Gastrocnemius medialis (tissue), 4 donors: ENCODE results near the gene BMX. TPM values are rescaled to one million over a fixed set of nuclear protein-coding genes. Genes with fewer than 3 reads are reported as not detected.
A peak's percentile ranks its signal among the peaks of the same experiment; 100 is the strongest.

Experiments used
- ATAC-seq, 2 donors: fragments of 150-250 bp; one replicate each; pipeline ENCODE4 v1.9.1; 2016
- DNase-seq, 2 donors: peaks; one replicate each; pipeline ENCODE4 v3.0.0-alpha.2; 2019
- H3K27ac ChIP-seq, 4 donors: fragments of 200-600 bp; sonication (generic); 1 replicate in 1 of 4; 2 replicates in 3 of 4; pipeline ENCODE4 v1.5.1; 2016 to 2018; ENCODE audit warnings: mild to moderate bottlenecking in 2 of 4, moderate library complexity in 1 of 4
- H3K27me3 ChIP-seq, 3 donors: fragments of 200-600 bp; sonication (generic) in 2 of 3; 1 replicate in 1 of 3; 2 replicates in 2 of 3; pipeline versions ENCODE4 v1.5.1 to v1.6.0; 2016 to 2019; ENCODE audit warnings: mild to moderate bottlenecking in 1 of 3, moderate library complexity in 1 of 3
- H3K36me3 ChIP-seq, 2 donors: fragments of 200-600 bp; sonication (generic) in 1 of 2; one replicate each; pipeline ENCODE4 v1.5.1; 2017 to 2018
- H3K4me1 ChIP-seq, 2 donors: fragments of 200-600 bp; sonication (generic) in 1 of 2; one replicate each; pipeline ENCODE4 v1.5.1; 2016 to 2017; ENCODE audit warnings: mild to moderate bottlenecking in 2 of 2
- H3K4me3 ChIP-seq, 4 donors: fragments of 200-600 bp; sonication (generic) in 3 of 4; 1 replicate in 1 of 4; 2 replicates in 3 of 4; pipeline ENCODE4 v1.5.1; 2016 to 2019; ENCODE audit warnings: mild to moderate bottlenecking in 2 of 4
- H3K9me3 ChIP-seq, 3 donors: fragments of 200-600 bp; sonication (generic) in 2 of 3; 1 replicate in 1 of 3; 2 replicates in 2 of 3; pipeline ENCODE4 v1.5.1; 2016 to 2019
- POLR2A ChIP-seq, 2 donors: fragments of 450-650 bp; IDR thresholded peaks; one replicate each; pipeline ENCODE4 v1.6.1; 2017; ENCODE audit warnings: antibody characterized with exemption in 2 of 2, mild to moderate bottlenecking in 2 of 2, moderate library complexity in 2 of 2
- in situ Hi-C, 4 donors: fragments of 200-750 bp; cut with MboI; loops; one replicate each; pipeline versions ENCODE4 v1.15.0 to v1.8.0; 2017; ENCODE audit warnings: low sequenced_read_pairs in 4 of 4
- intact Hi-C: fragments of 100-400 bp; cut with DNase I; formaldehyde crosslinking; loops from one replicate; pipeline ENCODE4 v1.15.1; 2023; ENCODE audit warnings: low total_unique reads
- total RNA-seq, 4 donors: library from RNA; depleted of rRNA; stranded (reverse); fragments of >200 nt; gene quantifications; one replicate each; pipeline versions ENCODE4 v1.1.0 to v1.2.3, GENCODE V29; 2016
- TF ChIP-seq, protein P1 (sequence below), 5 experiments: fragments of 450-650 bp in 3 of 5; fragments of 200-600 bp in 2 of 5; sonication (generic) in 2 of 5; IDR thresholded peaks in 4 of 5; conservative IDR thresholded peaks in 1 of 5; 1 replicate in 4 of 5; 2 replicates in 1 of 5; pipeline ENCODE4 v1.5.1; 2016 to 2019; ENCODE audit warnings: antibody characterized with exemption in 5 of 5, mild to moderate bottlenecking in 3 of 5, moderate library complexity in 3 of 5

Gene BMX
- total RNA-seq, 4 donors from 2014 or later = 0.40 to 2.4 (median 0.82) TPM

DNA sequence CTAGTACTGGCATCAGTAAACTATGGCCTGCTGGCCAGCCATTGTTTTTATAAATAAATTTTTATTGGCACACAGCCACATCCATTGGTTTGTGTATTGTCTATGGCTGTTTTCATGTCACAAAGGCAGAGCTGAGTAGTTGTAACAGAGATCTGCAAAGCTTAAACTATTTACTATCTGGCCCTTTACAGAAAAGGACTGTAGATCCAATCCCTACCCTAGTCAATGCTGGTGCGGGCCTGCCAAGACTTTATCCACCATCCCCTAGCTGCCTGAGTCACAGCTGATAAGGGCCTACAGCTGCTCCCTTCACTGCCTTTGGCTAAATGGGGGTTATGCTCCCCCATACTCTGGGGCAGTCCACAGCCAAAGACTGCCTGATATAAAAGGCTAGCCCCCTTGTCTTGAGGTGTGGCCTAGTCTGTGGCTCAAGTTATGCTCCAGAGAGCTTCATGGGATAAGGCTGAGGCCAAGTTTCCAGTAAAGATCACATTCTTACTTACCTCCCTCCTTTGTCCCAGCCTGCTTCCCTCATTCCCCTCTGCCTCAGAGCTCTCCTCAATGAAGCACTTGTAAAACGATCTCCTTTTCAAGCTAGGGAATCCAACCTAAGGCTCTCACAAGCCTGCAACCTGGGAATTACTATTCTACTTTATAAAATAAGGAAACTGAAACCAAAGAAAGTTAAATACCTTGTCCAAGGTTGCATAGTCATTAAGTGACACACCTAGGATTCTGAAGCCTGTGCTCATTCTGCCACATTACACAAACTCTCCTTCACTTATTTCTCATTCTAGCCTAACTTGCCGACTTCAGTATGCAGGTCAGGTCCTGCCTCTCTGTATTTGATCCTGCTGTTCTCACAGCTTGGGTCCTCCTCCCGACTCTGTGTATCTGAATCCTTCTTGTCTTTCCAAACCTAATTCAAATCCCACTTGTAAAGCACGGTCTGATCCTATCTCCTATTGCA, 79.5 kb downstream of the BMX start:
- in situ Hi-C loops = no loop called here
- no peak overlapping the region for H3K27ac ChIP-seq
- H3K4me1 ChIP-seq = no peaks in the 10 kb centered on the region
- H3K9me3 ChIP-seq = no peaks in the 10 kb centered on the region
- no peaks in the 10 kb centered on the region for H3K36me3 ChIP-seq
- ATAC-seq = no peak
- H3K4me3 ChIP-seq = no peak overlapping the region
- DNase-seq = no peak
- TF ChIP-seq, protein P1, sequence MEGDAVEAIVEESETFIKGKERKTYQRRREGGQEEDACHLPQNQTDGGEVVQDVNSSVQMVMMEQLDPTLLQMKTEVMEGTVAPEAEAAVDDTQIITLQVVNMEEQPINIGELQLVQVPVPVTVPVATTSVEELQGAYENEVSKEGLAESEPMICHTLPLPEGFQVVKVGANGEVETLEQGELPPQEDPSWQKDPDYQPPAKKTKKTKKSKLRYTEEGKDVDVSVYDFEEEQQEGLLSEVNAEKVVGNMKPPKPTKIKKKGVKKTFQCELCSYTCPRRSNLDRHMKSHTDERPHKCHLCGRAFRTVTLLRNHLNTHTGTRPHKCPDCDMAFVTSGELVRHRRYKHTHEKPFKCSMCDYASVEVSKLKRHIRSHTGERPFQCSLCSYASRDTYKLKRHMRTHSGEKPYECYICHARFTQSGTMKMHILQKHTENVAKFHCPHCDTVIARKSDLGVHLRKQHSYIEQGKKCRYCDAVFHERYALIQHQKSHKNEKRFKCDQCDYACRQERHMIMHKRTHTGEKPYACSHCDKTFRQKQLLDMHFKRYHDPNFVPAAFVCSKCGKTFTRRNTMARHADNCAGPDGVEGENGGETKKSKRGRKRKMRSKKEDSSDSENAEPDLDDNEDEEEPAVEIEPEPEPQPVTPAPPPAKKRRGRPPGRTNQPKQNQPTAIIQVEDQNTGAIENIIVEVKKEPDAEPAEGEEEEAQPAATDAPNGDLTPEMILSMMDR (IDR thresholded peaks at IDR 0.05 in 4 of 5, conservative IDR thresholded peaks at IDR 0.05 in 1 of 5) = no peak
- no peak for TF ChIP-seq POLR2A (IDR thresholded peaks at IDR 0.05)
- intact Hi-C loops = no loop called here
- H3K27me3 ChIP-seq = peaks cover 0 to 3% (median 0%) of the 10 kb centered on the region in 3 donors

DNA sequence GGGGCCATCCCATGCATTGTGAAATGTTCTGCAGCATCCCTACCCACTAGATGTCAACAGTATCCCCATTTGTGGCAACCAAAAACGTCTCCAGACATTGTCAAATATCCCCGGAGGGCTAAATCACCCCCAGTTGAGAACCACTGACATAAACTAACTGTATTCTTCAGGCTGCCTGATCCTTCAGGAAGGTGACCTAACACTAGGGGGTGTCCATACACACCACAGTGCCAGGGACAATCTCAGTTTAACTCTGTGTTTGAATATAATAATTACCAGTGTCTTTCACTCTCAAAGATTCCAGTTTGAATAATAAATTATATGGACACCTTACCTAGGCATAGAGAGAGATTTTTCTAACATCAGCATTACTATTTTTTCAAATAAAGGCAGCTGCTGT, 93.8 kb downstream of the BMX start:
- no peaks in the 10 kb centered on the region for H3K27me3 ChIP-seq
- in situ Hi-C loops (no loop called here), intact Hi-C loops (no loop called here)
- DNase-seq (no peak), ATAC-seq (no peak)
- no peak for TF ChIP-seq POLR2A (IDR thresholded peaks at IDR 0.05)
- TF ChIP-seq, protein P1 (IDR thresholded peaks at IDR 0.05 in 4 of 5, conservative IDR thresholded peaks at IDR 0.05 in 1 of 5) = peak in 1 of 5 experiments; percentile 11
- no peaks in the 10 kb centered on the region for H3K4me1 ChIP-seq
- no peaks in the 10 kb centered on the region for H3K36me3 ChIP-seq
- H3K9me3 ChIP-seq = no peaks in the 10 kb centered on the region
- no peak overlapping the region for H3K27ac ChIP-seq
- H3K4me3 ChIP-seq = no peak overlapping the region

DNA sequence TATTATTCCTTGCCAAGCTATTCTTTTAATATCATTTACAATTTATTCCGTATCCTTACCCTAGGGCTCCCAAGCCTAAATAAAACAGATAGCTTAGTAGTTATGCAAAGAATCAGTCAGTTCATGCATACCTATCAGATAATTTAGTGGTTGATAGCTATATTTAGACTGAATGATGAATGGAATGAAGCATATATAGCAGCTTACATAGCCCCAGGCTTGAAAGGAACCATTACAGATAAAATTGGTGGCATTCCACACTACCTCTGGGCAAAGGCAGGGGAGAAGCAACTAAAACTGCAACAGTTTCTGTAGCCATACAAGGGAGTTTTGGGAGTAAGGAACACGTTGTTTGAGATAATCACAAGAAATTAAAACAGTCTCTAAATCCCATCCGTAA, 97.4 kb downstream of the BMX start:
- no peaks in the 10 kb centered on the region for H3K36me3 ChIP-seq
- no peaks in the 10 kb centered on the region for H3K4me1 ChIP-seq
- H3K27ac ChIP-seq = no peak overlapping the region
- no peak for TF ChIP-seq POLR2A (IDR thresholded peaks at IDR 0.05)
- TF ChIP-seq, protein P1 (IDR thresholded peaks at IDR 0.05 in 4 of 5, conservative IDR thresholded peaks at IDR 0.05 in 1 of 5) = no peak
- ATAC-seq (no peak), DNase-seq (no peak)
- no peak overlapping the region for H3K4me3 ChIP-seq
- in situ Hi-C loops = no loop called here
- H3K27me3 ChIP-seq = peaks cover 0 to 3% (median 0%) of the 10 kb centered on the region in 3 donors
- H3K9me3 ChIP-seq = no peaks in the 10 kb centered on the region
- intact Hi-C loops = no loop called here

DNA sequence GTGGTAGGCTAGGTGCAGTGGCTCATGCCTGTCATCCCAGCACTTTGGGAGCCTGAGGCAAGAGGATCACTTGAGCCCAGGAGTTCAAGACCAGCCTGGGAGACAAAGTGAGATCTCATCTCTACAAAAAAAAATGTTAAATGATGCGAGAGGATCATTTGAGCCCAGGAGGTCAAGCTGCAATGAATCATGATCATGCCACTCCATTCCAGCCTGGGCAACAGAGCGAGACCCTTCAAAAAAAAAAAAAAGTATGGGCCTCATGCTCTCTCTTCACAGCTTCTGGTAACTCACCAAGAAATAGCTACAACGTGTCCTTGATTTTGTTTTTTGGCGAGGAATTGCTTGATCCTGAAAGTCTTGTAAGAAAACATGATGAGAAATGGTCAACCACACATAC, 98.9 kb downstream of the BMX start:
- Histone ChIP-seq H3K9me3 (no peaks in the 10 kb centered on the region), H3K4me1 (no peaks in the 10 kb centered on the region), H3K27ac (no peak overlapping the region), H3K36me3 (no peaks in the 10 kb centered on the region), H3K27me3 (peaks cover 0 to 5% (median 0%) of the 10 kb centered on the region in 3 donors), H3K4me3 (no peak overlapping the region)
- ATAC-seq (no peak), DNase-seq (no peak)
- TF ChIP-seq, protein P1 (IDR thresholded peaks at IDR 0.05 in 4 of 5, conservative IDR thresholded peaks at IDR 0.05 in 1 of 5) = no peak
- TF ChIP-seq POLR2A (IDR thresholded peaks at IDR 0.05) = no peak
- intact Hi-C loops (no loop called here), in situ Hi-C loops (no loop called here)
